ENCODE data around the gene TSHZ2. TPM values are rescaled to one million over a fixed set of nuclear protein-coding genes. Genes with fewer than 3 reads are reported as not detected.

TSHZ2 gene
- total and polyA plus RNA-seq, 2 donors (not counting 1 experiment from before 2014, with no cell fraction given): 1.00 to 5.7 TPM

DNA sequence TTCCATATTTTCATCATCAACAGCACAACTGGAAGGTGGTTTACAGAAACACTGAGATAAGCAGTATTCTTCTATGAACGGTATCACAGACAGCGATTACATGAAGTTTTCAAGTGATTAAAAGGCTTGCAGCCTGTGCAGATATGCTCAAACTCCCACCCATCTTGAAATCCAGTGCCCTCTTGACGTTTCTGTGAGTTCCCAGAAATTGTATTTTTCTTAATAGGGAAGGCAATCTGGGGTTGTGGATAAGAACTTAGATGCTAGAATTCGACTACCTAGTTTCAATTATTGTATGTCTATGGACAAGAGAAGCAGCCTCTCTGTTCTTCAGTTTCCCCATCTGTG, 331.2 kb downstream of the TSHZ2 start:
- Mint-ChIP-seq H3K27ac (no peak overlapping the region), H3K4me1 (no peaks in the 10 kb centered on the region), H3K27me3 (peaks cover 24% of the 10 kb centered on the region), H3K4me3 (no peak overlapping the region), H3K9me3 (ENCODE audit: insufficient read depth) (no peaks in the 10 kb centered on the region)
- intact Hi-C loops (cut with micrococcal nuclease): no loop called here
- no peak overlapping the region for H3K4me2 ChIP-seq (replicated peaks; ENCODE audit: low read depth, low read length, poor library complexity, severe bottlenecking)
- H3K27me3 ChIP-seq (replicated peaks in 1 of 4; ENCODE audit: control extremely low read depth in 1 of 4, control insufficient read depth in 3 of 4, insufficient read depth in 4 of 4, low read length in 3 of 4): peaks cover 0 to 12% (median 0%) of the 10 kb centered on the region in 4 experiments
- no peak overlapping the region for H2AFZ ChIP-seq (ENCODE audit: insufficient read depth, low read depth, low read length, poor library complexity, severe bottlenecking)
- WGBS (ENCODE audit: insufficient coverage): no CpG with 5 or more reads among the region's 4 CpGs
- TF ChIP-seq, protein P1, sequence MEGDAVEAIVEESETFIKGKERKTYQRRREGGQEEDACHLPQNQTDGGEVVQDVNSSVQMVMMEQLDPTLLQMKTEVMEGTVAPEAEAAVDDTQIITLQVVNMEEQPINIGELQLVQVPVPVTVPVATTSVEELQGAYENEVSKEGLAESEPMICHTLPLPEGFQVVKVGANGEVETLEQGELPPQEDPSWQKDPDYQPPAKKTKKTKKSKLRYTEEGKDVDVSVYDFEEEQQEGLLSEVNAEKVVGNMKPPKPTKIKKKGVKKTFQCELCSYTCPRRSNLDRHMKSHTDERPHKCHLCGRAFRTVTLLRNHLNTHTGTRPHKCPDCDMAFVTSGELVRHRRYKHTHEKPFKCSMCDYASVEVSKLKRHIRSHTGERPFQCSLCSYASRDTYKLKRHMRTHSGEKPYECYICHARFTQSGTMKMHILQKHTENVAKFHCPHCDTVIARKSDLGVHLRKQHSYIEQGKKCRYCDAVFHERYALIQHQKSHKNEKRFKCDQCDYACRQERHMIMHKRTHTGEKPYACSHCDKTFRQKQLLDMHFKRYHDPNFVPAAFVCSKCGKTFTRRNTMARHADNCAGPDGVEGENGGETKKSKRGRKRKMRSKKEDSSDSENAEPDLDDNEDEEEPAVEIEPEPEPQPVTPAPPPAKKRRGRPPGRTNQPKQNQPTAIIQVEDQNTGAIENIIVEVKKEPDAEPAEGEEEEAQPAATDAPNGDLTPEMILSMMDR (IDR thresholded peaks at IDR 0.05): no peak
- no peak for TF ChIP-seq EZH2 (IDR thresholded peaks at IDR 0.05; ENCODE audit: borderline replicate concordance, insufficient read depth, low read depth, low read length, poor library complexity, severe bottlenecking)
- DNase-seq (no peak), ATAC-seq (ENCODE audit: low read depth) (no peak)
- H4K20me1 ChIP-seq (ENCODE audit: control insufficient read depth, insufficient read depth, low read length, poor library complexity, severe bottlenecking): no peaks in the 10 kb centered on the region
- H3K79me2 ChIP-seq (ENCODE audit: control insufficient read depth, insufficient read depth, low read length): no peaks in the 10 kb centered on the region
- no peak overlapping the region for H3K4me3 ChIP-seq (ENCODE audit: control extremely low read depth in 1 of 5, extremely low read depth in 1 of 5, insufficient read depth in 1 of 5, low read depth in 2 of 5, low read length in 4 of 5)
- ChIA-PET POLR2A (no interaction called here), CTCF (no interaction called here)
- H3K27ac ChIP-seq (ENCODE audit: low read length in 2 of 2): no peak overlapping the region
- H3K9me3 ChIP-seq (ENCODE audit: control extremely low read depth in 1 of 3, control insufficient read depth in 2 of 3, insufficient read depth in 1 of 3, low read length in 2 of 3): peaks cover 0 to 4% (median 0%) of the 10 kb centered on the region in 3 donors
- H3K4me1 ChIP-seq (ENCODE audit: control insufficient read depth in 2 of 2, insufficient read depth in 2 of 2, low read length in 2 of 2): no peaks in the 10 kb centered on the region
- no peak overlapping the region for H3K9ac ChIP-seq (ENCODE audit: low read length)
- no peaks in the 10 kb centered on the region for H3K36me3 ChIP-seq (replicated peaks in 1 of 2; ENCODE audit: control extremely low read depth in 1 of 2, control insufficient read depth in 1 of 2, extremely low read depth in 1 of 2, insufficient read depth in 2 of 2, low read length in 1 of 2)

DNA sequence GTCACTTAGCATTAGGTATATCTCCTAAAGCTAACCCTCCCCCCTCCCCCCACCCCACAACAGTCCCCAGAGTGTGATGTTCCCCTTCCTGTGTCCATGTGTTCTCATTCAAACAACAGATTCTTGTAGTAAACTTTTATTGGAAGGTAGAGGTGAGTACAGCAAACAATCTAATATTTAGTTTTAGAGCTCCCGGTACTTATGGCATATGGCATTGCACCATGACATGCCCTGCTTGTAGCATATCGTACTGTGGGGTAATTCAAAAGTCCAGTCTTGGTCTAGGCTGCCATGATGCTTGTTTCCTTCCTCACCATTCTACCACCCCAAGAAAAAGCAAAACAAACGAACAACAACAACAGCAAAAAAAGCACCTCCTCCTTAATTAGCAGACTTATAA, 332.0 kb downstream of the TSHZ2 start:
- no peak overlapping the region for H3K4me3 Mint-ChIP-seq

More for the DNA sequence above, 332.0 kb downstream of the TSHZ2 start:
- TF ChIP-seq, protein P1 (IDR thresholded peaks at IDR 0.05): no peak
- TF ChIP-seq EZH2 (IDR thresholded peaks at IDR 0.05; ENCODE audit: borderline replicate concordance, insufficient read depth, low read depth, low read length, poor library complexity, severe bottlenecking): no peak
- H2AFZ ChIP-seq (ENCODE audit: insufficient read depth, low read depth, low read length, poor library complexity, severe bottlenecking): no peak overlapping the region
- no peak overlapping the region for H3K27ac ChIP-seq (ENCODE audit: low read length in 2 of 2)
- H3K27me3 ChIP-seq (replicated peaks in 1 of 4; ENCODE audit: control extremely low read depth in 1 of 4, control insufficient read depth in 3 of 4, insufficient read depth in 4 of 4, low read length in 3 of 4): peaks cover 0 to 12% (median 0%) of the 10 kb centered on the region in 4 experiments
- no peak overlapping the region for H3K4me2 ChIP-seq (replicated peaks; ENCODE audit: low read depth, low read length, poor library complexity, severe bottlenecking)
- no peaks in the 10 kb centered on the region for H3K36me3 ChIP-seq (replicated peaks in 1 of 2; ENCODE audit: control extremely low read depth in 1 of 2, control insufficient read depth in 1 of 2, extremely low read depth in 1 of 2, insufficient read depth in 2 of 2, low read length in 1 of 2)
- ChIA-PET CTCF (no interaction called here), POLR2A (no interaction called here)
- H3K9ac ChIP-seq (ENCODE audit: low read length): no peak overlapping the region
- H3K79me2 ChIP-seq (ENCODE audit: control insufficient read depth, insufficient read depth, low read length): no peaks in the 10 kb centered on the region
- no peak overlapping the region for H3K27ac Mint-ChIP-seq
- H3K4me1 Mint-ChIP-seq: no peaks in the 10 kb centered on the region
- intact Hi-C loops (cut with micrococcal nuclease): no loop called here
- peaks cover 0 to 4% (median 0%) of the 10 kb centered on the region in 3 donors for H3K9me3 ChIP-seq (ENCODE audit: control extremely low read depth in 1 of 3, control insufficient read depth in 2 of 3, insufficient read depth in 1 of 3, low read length in 2 of 3)
- no peaks in the 10 kb centered on the region for H3K4me1 ChIP-seq (ENCODE audit: control insufficient read depth in 2 of 2, insufficient read depth in 2 of 2, low read length in 2 of 2)
- H3K4me3 ChIP-seq (ENCODE audit: control extremely low read depth in 1 of 5, extremely low read depth in 1 of 5, insufficient read depth in 1 of 5, low read depth in 2 of 5, low read length in 4 of 5): no peak overlapping the region
- peaks cover 17% of the 10 kb centered on the region for H3K27me3 Mint-ChIP-seq
- ATAC-seq (ENCODE audit: low read depth) (no peak), DNase-seq (no peak)
- WGBS (ENCODE audit: insufficient coverage): 100% methylated on average over 2 of the region's 3 CpGs
- no peaks in the 10 kb centered on the region for H3K9me3 Mint-ChIP-seq (ENCODE audit: insufficient read depth)
- no peaks in the 10 kb centered on the region for H4K20me1 ChIP-seq (ENCODE audit: control insufficient read depth, insufficient read depth, low read length, poor library complexity, severe bottlenecking)
